ENCODE measurements around the gene ARFGEF2. TPM values are rescaled to one million over a fixed set of nuclear protein-coding genes. Genes with fewer than 3 reads are reported as not detected.

ARFGEF2 gene
- total RNA-seq, 2 experiments from 2014 or later: 19.0 to 23.7 TPM

- Mint-ChIP-seq H3K27me3 (no peaks in the 10 kb centered on the region), H3K27ac (no peak overlapping the region), H3K9me3 (ENCODE audit: low read depth) (peaks cover 4% of the 10 kb centered on the region), H3K36me3 (peaks cover 10% of the 10 kb centered on the region), H3K4me3 (no peak overlapping the region), H3K4me1 (peaks cover 35% of the 10 kb centered on the region)
- DNase-seq (no peak), ATAC-seq (no peak)
- CTCF ChIA-PET: interaction anchor here (0.6 to 9.0 kb wide), 41 partner anchors 9 to 554 kb away, joined by 3 to 118 read pairs (median 4); partner anchors contain the start of genes ARFGEF2 and PREX1
Observed at GRCh38 chr20:48905297-48905647, 16.2 kb upstream of the ARFGEF2 start.

- H3K4me1 Mint-ChIP-seq: peaks cover 42% of the 10 kb centered on the region
- peaks cover 10% of the 10 kb centered on the region for H3K36me3 Mint-ChIP-seq
- no peak overlapping the region for H3K27ac Mint-ChIP-seq
Observed at GRCh38 chr20:48906221-48906877, 15.2 kb upstream of the ARFGEF2 start.

GRCh38 chr20:48908656-48909319 is 12.7 kb upstream of the ARFGEF2 start:
- Mint-ChIP-seq H3K4me3 (no peak overlapping the region), H3K4me1 (peaks cover 42% of the 10 kb centered on the region), H3K27me3 (no peaks in the 10 kb centered on the region), H3K36me3 (peaks cover 10% of the 10 kb centered on the region), H3K27ac (peak overlapping the region; percentile 14), H3K9me3 (ENCODE audit: low read depth) (peaks cover 4% of the 10 kb centered on the region)
- ATAC-seq: peak; percentile 38
- CTCF ChIA-PET: interaction anchor here (0.7 to 9.0 kb wide), 3 partner anchors 156 to 288 kb away, joined by 3 to 118 read pairs (median 5); no protein-coding TSS in a partner anchor
- no peak for DNase-seq

More at GRCh38 chr20:48906221-48906877, 15.2 kb upstream of the ARFGEF2 start:
- DNase-seq (no peak), ATAC-seq (no peak)
- CTCF ChIA-PET: interaction anchor here (0.7 to 9.0 kb wide), 11 partner anchors 15 to 284 kb away, joined by 3 to 118 read pairs (median 6); partner anchors contain the start of gene ARFGEF2
- Mint-ChIP-seq H3K9me3 (ENCODE audit: low read depth) (peaks cover 4% of the 10 kb centered on the region), H3K4me3 (no peak overlapping the region), H3K27me3 (no peaks in the 10 kb centered on the region)

GRCh38 chr20:48909910-48910309 is 11.6 kb upstream of the ARFGEF2 start:
- H3K4me3 Mint-ChIP-seq: no peak overlapping the region
- peaks cover 36% of the 10 kb centered on the region for H3K4me1 Mint-ChIP-seq
- H3K27ac Mint-ChIP-seq: peak overlapping the region; percentile 68
- H3K36me3 Mint-ChIP-seq: peaks cover 10% of the 10 kb centered on the region
- no peaks in the 10 kb centered on the region for H3K27me3 Mint-ChIP-seq
- peak; percentile 32 for ATAC-seq
- H3K9me3 Mint-ChIP-seq (ENCODE audit: low read depth): peaks cover 4% of the 10 kb centered on the region
- DNase-seq: no peak
- CTCF ChIA-PET: interaction anchor here (0.7 to 9.0 kb wide), 2 partner anchors 154 to 253 kb away, joined by 3 to 118 read pairs; no protein-coding TSS in a partner anchor

- peaks cover 10% of the 10 kb centered on the region for H3K36me3 Mint-ChIP-seq
- peak; percentile 46 for ATAC-seq
- H3K27me3 Mint-ChIP-seq: no peaks in the 10 kb centered on the region
- H3K9me3 Mint-ChIP-seq (ENCODE audit: low read depth): peaks cover 4% of the 10 kb centered on the region
- DNase-seq: peak; percentile 45
- H3K27ac Mint-ChIP-seq: peak overlapping the region; percentile 68
- H3K4me3 Mint-ChIP-seq: no peak overlapping the region
- peaks cover 33% of the 10 kb centered on the region for H3K4me1 Mint-ChIP-seq
- CTCF ChIA-PET: interaction anchor here (9.0 kb wide), 1 partner anchor 253 kb away, joined by 118 read pairs; no protein-coding TSS in a partner anchor
Observed at GRCh38 chr20:48910347-48910781, 11.1 kb upstream of the ARFGEF2 start.

- Mint-ChIP-seq H3K27me3 (peaks cover 6% of the 10 kb centered on the region), H3K27ac (no peak overlapping the region), H3K4me3 (no peak overlapping the region), H3K4me1 (peaks cover 33% of the 10 kb centered on the region), H3K36me3 (peaks cover 10% of the 10 kb centered on the region), H3K9me3 (ENCODE audit: low read depth) (peaks cover 4% of the 10 kb centered on the region)
- CTCF ChIA-PET: interaction anchor here (1.4 kb wide), 1 partner anchor 250 kb away, joined by 3 read pairs; no protein-coding TSS in a partner anchor
- no peak for ATAC-seq
- no peak for DNase-seq
Observed at GRCh38 chr20:48912065-48912464, 9.4 kb upstream of the ARFGEF2 start.

- Mint-ChIP-seq H3K9me3 (ENCODE audit: low read depth) (no peaks in the 10 kb centered on the region), H3K4me3 (no peak overlapping the region), H3K36me3 (no peaks in the 10 kb centered on the region), H3K4me1 (peaks cover 10% of the 10 kb centered on the region), H3K27ac (no peak overlapping the region), H3K27me3 (peaks cover 8% of the 10 kb centered on the region)
- CTCF ChIA-PET: interaction anchor here (1.6 kb wide), 1 partner anchor 12 kb away, joined by 6 read pairs; no protein-coding TSS in a partner anchor
- DNase-seq: no peak
- no peak for ATAC-seq
Observed at GRCh38 chr20:48916699-48917098, 4.8 kb upstream of the ARFGEF2 start.

GRCh38 chr20:48919336-48919881 is 2.1 kb upstream of the ARFGEF2 start:
- Mint-ChIP-seq H3K9me3 (ENCODE audit: low read depth) (no peaks in the 10 kb centered on the region), H3K27ac (no peak overlapping the region), H3K4me3 (no peak overlapping the region), H3K36me3 (no peaks in the 10 kb centered on the region), H3K27me3 (peaks cover 8% of the 10 kb centered on the region), H3K4me1 (peaks cover 31% of the 10 kb centered on the region)
- CTCF ChIA-PET: interaction anchor here (0.8 to 3.3 kb wide), 3 partner anchors 14 to 262 kb away, joined by 3 to 17 read pairs (median 3); no protein-coding TSS in a partner anchor
- no peak for DNase-seq
- no peak for ATAC-seq

GRCh38 chr20:48919882-48920526 is 1.5 kb upstream of the ARFGEF2 start:
- Mint-ChIP-seq H3K36me3 (no peaks in the 10 kb centered on the region), H3K4me3 (peak overlapping the region; percentile 90), H3K27ac (peak overlapping the region; percentile 58), H3K4me1 (peaks cover 36% of the 10 kb centered on the region), H3K9me3 (ENCODE audit: low read depth) (no peaks in the 10 kb centered on the region), H3K27me3 (peaks cover 8% of the 10 kb centered on the region)
- ATAC-seq: no peak
- CTCF ChIA-PET: interaction anchor here (0.8 to 3.3 kb wide), 2 partner anchors 14 to 262 kb away, joined by 3 to 17 read pairs; no protein-coding TSS in a partner anchor
- no peak for DNase-seq

GRCh38 chr20:48920527-48921167 is 864 bp upstream of the ARFGEF2 start:
- CTCF ChIA-PET: interaction anchor here (3.3 kb wide), 1 partner anchor 15 kb away, joined by 17 read pairs; no protein-coding TSS in a partner anchor
- peak overlapping the region; percentile 92 for H3K27ac Mint-ChIP-seq
- H3K9me3 Mint-ChIP-seq (ENCODE audit: low read depth): no peaks in the 10 kb centered on the region
- H3K36me3 Mint-ChIP-seq: no peaks in the 10 kb centered on the region
- peaks cover 37% of the 10 kb centered on the region for H3K4me1 Mint-ChIP-seq
- ATAC-seq (no peak), DNase-seq (no peak)
- H3K27me3 Mint-ChIP-seq: peaks cover 8% of the 10 kb centered on the region
- H3K4me3 Mint-ChIP-seq: peak overlapping the region; percentile 90

- Mint-ChIP-seq H3K27me3 (peaks cover 1% of the 10 kb centered on the region), H3K9me3 (ENCODE audit: low read depth) (no peaks in the 10 kb centered on the region), H3K36me3 (peaks cover 2% of the 10 kb centered on the region), H3K4me1 (peaks cover 38% of the 10 kb centered on the region), H3K27ac (peak overlapping the region; percentile 83), H3K4me3 (peak overlapping the region; percentile 88)
- CTCF ChIA-PET: interaction anchor here (1.2 to 3.3 kb wide), 3 partner anchors 17 to 302 kb away, joined by 3 to 17 read pairs (median 7); no protein-coding TSS in a partner anchor
- DNase-seq (no peak), ATAC-seq (peak; percentile 50)
Observed at GRCh38 chr20:48921883-48922820, 641 bp downstream of the ARFGEF2 start.
